Mesendoderm (in vitro differentiated cells): ENCODE data around the gene FRY.

ENCODE experiments used
- DNase-seq: peaks from one replicate; pipeline ENCODE4 v3.0.0; 2013
- H2AK5ac ChIP-seq: 2 replicates; pipeline ENCODE4 v1.6.1; 2013; ENCODE audit warnings: low read length, inconsistent platforms
- H2BK120ac ChIP-seq: 2 replicates; pipeline ENCODE4 v1.6.1; 2013; ENCODE audit warnings: low read depth, mild to moderate bottlenecking, low read length, moderate library complexity, mixed read lengths
- H2BK15ac ChIP-seq: replicated peaks from 2 replicates; pipeline ENCODE4 v1.6.1; 2013; ENCODE audit warnings: low read depth, mild to moderate bottlenecking, moderate library complexity
- H2BK5ac ChIP-seq: 2 replicates; pipeline ENCODE4 v1.6.1; 2013; ENCODE audit warnings: low read length, inconsistent platforms
- H3K18ac ChIP-seq: 2 replicates; pipeline ENCODE4 v1.6.1; 2013; ENCODE audit warnings: mild to moderate bottlenecking, low read length, mixed read lengths
- H3K23ac ChIP-seq: one replicate; pipeline ENCODE4 v1.6.1; 2013; ENCODE audit warnings: low read length
- H3K27ac ChIP-seq: 2 replicates; pipeline ENCODE4 v1.5.1; 2013; ENCODE audit warnings: low read depth, mild to moderate bottlenecking, inconsistent platforms, low read length, moderate library complexity
- H3K27me3 ChIP-seq: 2 replicates; pipeline ENCODE4 v1.6.1; 2013; ENCODE audit warnings: low read length, control low read depth, mild to moderate bottlenecking, inconsistent platforms; ENCODE audit not compliant: insufficient read depth, poor library complexity
- H3K36me3 ChIP-seq: 2 replicates; pipeline ENCODE4 v1.6.1; 2013; ENCODE audit warnings: low read length, inconsistent platforms; ENCODE audit not compliant: control insufficient read depth, insufficient read depth
- H3K4ac ChIP-seq: one replicate; pipeline ENCODE4 v1.6.1; 2013; ENCODE audit warnings: low read depth, mild to moderate bottlenecking, low read length, moderate library complexity
- H3K4me1 ChIP-seq: 2 replicates; pipeline ENCODE4 v1.6.1; 2013; ENCODE audit warnings: low read depth, low read length, inconsistent platforms; ENCODE audit not compliant: control insufficient read depth
- H3K4me2 ChIP-seq: 2 replicates; pipeline ENCODE4 v1.6.1; 2013; ENCODE audit warnings: low read length
- H3K4me3 ChIP-seq: 2 replicates; pipeline ENCODE4 v1.5.1; 2013; ENCODE audit warnings: mild to moderate bottlenecking, low read length
- H3K56ac ChIP-seq: one replicate; pipeline ENCODE4 v1.6.1; 2013; ENCODE audit warnings: low read length
- H3K79me1 ChIP-seq: 2 replicates; pipeline ENCODE4 v1.6.1; 2013; ENCODE audit warnings: low read length, inconsistent platforms
- H3K79me2 ChIP-seq: 2 replicates; pipeline ENCODE4 v1.6.1; 2013; ENCODE audit warnings: mild to moderate bottlenecking, low read length; ENCODE audit not compliant: control insufficient read depth, insufficient read depth
- H3K9ac ChIP-seq: 2 replicates; pipeline ENCODE4 v1.6.1; 2013; ENCODE audit warnings: low read length, inconsistent platforms
- H4K5ac ChIP-seq: one replicate; pipeline ENCODE4 v1.6.1; 2013; ENCODE audit warnings: low read length
- H4K8ac ChIP-seq: one replicate; pipeline ENCODE4 v1.6.1; 2013; ENCODE audit warnings: low read depth, mild to moderate bottlenecking, control low read depth, low read length, moderate library complexity
- WGBS: extraction: QIAGEN DNeasy Blood & Tissue Kit; methylation state at CpG from one replicate; pipeline ENCODE4 v1.1.7; 2013; ENCODE audit warnings: low lambda C conversion rate, missing lambda C conversion rate; ENCODE audit not compliant: insufficient coverage; ENCODE audit errors: extremely low coverage; 5-methylcytosine and 5-hydroxymethylcytosine counted together

The FRY gene

GRCh38 chr13:32224916-32225315 is 193.3 kb downstream of the FRY start:
- Histone ChIP-seq H3K56ac (no peak overlapping the region), H3K4me2 (no peak overlapping the region), H3K4ac (no peak overlapping the region), H2BK5ac (no peak overlapping the region), H2BK15ac (no peak overlapping the region), H3K4me1 (no peaks in the 10 kb centered on the region), H3K23ac (no peak overlapping the region), H3K36me3 (no peaks in the 10 kb centered on the region), H2AK5ac (no peak overlapping the region), H3K9ac (no peak overlapping the region), H3K4me3 (no peak overlapping the region), H4K8ac (no peak overlapping the region), H3K27me3 (no peaks in the 10 kb centered on the region), H3K79me2 (no peaks in the 10 kb centered on the region), H3K27ac (no peak overlapping the region), H3K79me1 (no peaks in the 10 kb centered on the region), H2BK120ac (no peak overlapping the region), H4K5ac (no peak overlapping the region), H3K18ac (no peak overlapping the region)
- no CpG with 5 or more reads among the region's 5 CpGs for WGBS
- DNase-seq: no peak

DNA sequence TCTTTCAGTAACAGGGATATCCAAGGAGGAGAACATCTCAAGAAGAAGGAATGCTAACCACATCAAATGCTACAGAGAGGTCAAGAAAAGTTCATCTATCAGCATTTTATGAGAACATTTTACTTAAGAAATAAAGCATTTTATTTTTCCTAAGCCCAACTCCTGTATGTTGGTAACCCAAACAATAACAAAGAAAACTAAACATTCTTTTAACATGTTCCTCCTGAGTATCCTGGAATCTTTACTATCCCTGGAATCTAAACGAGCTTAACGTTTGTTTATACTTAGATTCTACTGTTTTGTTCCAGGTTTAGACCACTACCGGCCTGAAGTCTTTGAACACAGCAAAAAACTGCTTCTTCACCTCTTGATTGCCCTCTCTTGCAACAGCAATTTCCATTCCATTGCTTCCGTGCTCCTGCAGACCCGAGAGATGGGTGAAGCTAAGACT is 193.9 kb downstream of the FRY start:
- H2AK5ac ChIP-seq: no peak overlapping the region
- no peak overlapping the region for H2BK15ac ChIP-seq
- no peak overlapping the region for H3K56ac ChIP-seq
- H4K5ac ChIP-seq: no peak overlapping the region
- no CpG with 5 or more reads among the region's 5 CpGs for WGBS
- no peaks in the 10 kb centered on the region for H3K79me2 ChIP-seq
- no peak overlapping the region for H3K4me2 ChIP-seq
- no peak overlapping the region for H3K23ac ChIP-seq
- H3K4ac ChIP-seq: no peak overlapping the region
- H4K8ac ChIP-seq: no peak overlapping the region
- H3K18ac ChIP-seq: no peak overlapping the region
- H3K27me3 ChIP-seq: no peaks in the 10 kb centered on the region
- no peak overlapping the region for H3K27ac ChIP-seq
- no peaks in the 10 kb centered on the region for H3K36me3 ChIP-seq
- DNase-seq: peak; percentile 70
- H2BK5ac ChIP-seq: no peak overlapping the region
- no peak overlapping the region for H2BK120ac ChIP-seq
- H3K4me3 ChIP-seq: no peak overlapping the region
- H3K4me1 ChIP-seq: no peaks in the 10 kb centered on the region
- H3K9ac ChIP-seq: no peak overlapping the region
- H3K79me1 ChIP-seq: no peaks in the 10 kb centered on the region

DNA sequence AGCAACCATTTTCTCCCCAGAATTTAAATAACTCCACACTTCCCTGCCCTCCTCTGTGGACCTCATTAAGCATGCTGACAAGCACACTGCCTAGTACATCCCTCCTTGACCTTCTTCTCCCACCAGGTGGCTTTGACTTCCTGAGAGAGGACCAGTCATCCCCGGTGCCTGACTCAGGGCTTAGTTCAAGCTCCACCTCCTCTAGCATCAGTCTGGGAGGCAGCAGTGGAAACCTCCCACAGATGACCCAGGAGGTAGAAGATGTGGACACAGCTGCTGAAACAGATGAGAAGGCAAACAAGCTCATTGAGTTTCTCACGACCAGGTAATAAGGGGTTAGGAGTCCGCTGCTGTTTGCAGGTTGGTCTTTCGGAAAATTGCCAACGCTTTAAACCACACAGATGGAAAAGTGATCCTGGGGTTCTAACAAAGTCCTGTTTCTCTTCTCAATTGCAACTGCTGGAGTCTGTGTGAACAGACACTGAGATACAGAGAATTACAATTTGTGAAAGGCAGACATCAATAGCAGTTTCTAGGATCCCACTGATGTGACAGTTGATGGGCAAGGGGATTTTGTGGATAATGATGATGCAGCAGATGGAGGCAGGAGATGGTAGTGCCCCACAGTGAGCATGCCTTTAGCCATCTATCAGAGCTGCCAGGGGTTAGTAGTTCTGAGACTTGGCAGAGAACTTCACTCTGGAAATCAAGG is 196.9 kb downstream of the FRY start:
- no peak overlapping the region for H4K8ac ChIP-seq
- no peaks in the 10 kb centered on the region for H3K36me3 ChIP-seq
- H2BK5ac ChIP-seq: no peak overlapping the region
- H4K5ac ChIP-seq: no peak overlapping the region
- no peak overlapping the region for H3K9ac ChIP-seq
- H3K56ac ChIP-seq: no peak overlapping the region
- no peak overlapping the region for H3K4me3 ChIP-seq
- no peak overlapping the region for H3K23ac ChIP-seq
- no CpG with 5 or more reads among the region's 5 CpGs for WGBS
- no peak overlapping the region for H3K4ac ChIP-seq
- no peak overlapping the region for H2AK5ac ChIP-seq
- no peak overlapping the region for H3K4me2 ChIP-seq
- DNase-seq: peak; percentile 73
- H3K18ac ChIP-seq: no peak overlapping the region
- no peaks in the 10 kb centered on the region for H3K27me3 ChIP-seq
- H3K79me1 ChIP-seq: no peaks in the 10 kb centered on the region
- no peak overlapping the region for H2BK15ac ChIP-seq
- H3K4me1 ChIP-seq: no peaks in the 10 kb centered on the region
- no peaks in the 10 kb centered on the region for H3K79me2 ChIP-seq
- H3K27ac ChIP-seq: no peak overlapping the region
- no peak overlapping the region for H2BK120ac ChIP-seq

DNA sequence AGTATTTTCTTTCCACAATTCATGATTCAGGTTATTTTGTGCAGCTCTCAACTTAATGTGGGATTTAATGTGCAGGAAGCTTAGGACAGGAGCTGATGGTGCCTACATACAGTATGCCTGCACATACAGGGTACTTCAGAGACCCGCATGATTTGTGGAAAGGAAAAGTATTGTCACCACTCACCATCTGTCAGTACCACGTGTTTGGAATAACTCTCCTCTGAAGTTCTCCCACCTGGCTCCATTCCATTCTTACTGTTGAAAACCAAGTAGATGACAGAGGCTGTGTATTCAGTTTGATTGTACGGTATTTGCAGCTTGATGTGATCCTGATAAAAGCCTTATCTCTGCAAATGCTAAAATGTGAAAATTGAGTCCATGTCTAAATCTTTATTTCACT is 197.9 kb downstream of the FRY start:
- Histone ChIP-seq H3K27ac (no peak overlapping the region), H2BK5ac (no peak overlapping the region), H4K8ac (no peak overlapping the region), H3K27me3 (no peaks in the 10 kb centered on the region), H2AK5ac (no peak overlapping the region), H3K36me3 (no peaks in the 10 kb centered on the region), H3K79me2 (no peaks in the 10 kb centered on the region), H3K4me3 (no peak overlapping the region), H3K4me1 (no peaks in the 10 kb centered on the region), H4K5ac (no peak overlapping the region), H2BK15ac (no peak overlapping the region), H3K18ac (no peak overlapping the region), H3K9ac (no peak overlapping the region), H3K23ac (no peak overlapping the region), H3K79me1 (no peaks in the 10 kb centered on the region), H3K4me2 (no peak overlapping the region), H2BK120ac (no peak overlapping the region), H3K56ac (no peak overlapping the region), H3K4ac (no peak overlapping the region)
- no CpG with 5 or more reads among the region's 3 CpGs for WGBS
- DNase-seq: no peak

DNA sequence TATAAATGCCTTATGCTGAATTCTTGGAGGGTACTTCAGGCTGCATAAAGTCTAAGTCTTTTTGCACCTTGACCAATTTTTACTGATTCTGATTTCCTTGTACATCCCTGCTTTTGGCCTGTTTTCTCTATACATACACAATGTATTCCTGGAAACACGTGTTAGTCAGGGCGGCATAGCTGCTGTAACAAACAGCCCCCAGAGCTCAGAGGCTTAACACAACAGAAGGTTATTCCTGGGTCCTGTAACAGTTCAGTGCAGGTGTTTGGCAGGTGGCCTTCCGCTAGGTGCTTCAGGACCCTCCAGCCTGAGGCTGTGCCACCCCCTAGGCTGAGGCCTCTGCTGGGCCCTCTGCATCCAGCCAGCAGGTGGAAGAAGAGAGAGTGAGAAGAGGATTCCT is 200.7 kb downstream of the FRY start:
- H4K5ac ChIP-seq: no peak overlapping the region
- no peak overlapping the region for H3K4ac ChIP-seq
- H2BK120ac ChIP-seq: no peak overlapping the region

DNA sequence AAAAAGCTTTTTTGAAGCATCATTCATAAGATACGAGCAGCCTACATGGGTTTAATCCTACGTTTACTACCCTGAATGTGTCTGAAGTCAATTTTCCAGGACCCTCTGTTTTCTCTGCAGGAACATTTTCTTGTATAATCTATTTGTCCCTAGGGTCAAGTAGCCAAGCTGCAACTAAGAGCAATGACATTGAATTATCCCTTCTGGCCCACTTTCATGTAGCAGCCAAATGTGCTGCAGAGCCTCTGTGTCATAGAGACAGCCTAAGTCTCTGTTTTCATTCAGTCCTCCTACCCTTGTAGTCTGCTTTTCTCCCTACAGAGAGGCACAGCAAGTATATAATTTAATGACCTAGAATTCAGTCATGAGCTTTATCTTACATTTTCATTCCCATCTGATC is 201.5 kb downstream of the FRY start:
- Histone ChIP-seq H3K9ac (no peak overlapping the region), H4K5ac (no peak overlapping the region), H2BK15ac (no peak overlapping the region), H3K4me1 (no peaks in the 10 kb centered on the region), H2BK5ac (no peak overlapping the region), H2BK120ac (no peak overlapping the region), H3K79me2 (no peaks in the 10 kb centered on the region), H4K8ac (no peak overlapping the region), H3K79me1 (no peaks in the 10 kb centered on the region), H3K27me3 (no peaks in the 10 kb centered on the region), H3K23ac (no peak overlapping the region), H2AK5ac (no peak overlapping the region), H3K18ac (no peak overlapping the region), H3K4me2 (no peak overlapping the region), H3K4me3 (no peak overlapping the region), H3K56ac (no peak overlapping the region), H3K36me3 (no peaks in the 10 kb centered on the region), H3K27ac (no peak overlapping the region), H3K4ac (no peak overlapping the region)
- no CpG with 5 or more reads among the region's 2 CpGs for WGBS
- DNase-seq: no peak

More for the DNA sequence above, 200.7 kb downstream of the FRY start:
- DNase-seq: no peak
- no peak overlapping the region for H3K18ac ChIP-seq
- no peak overlapping the region for H3K4me2 ChIP-seq
- H3K79me2 ChIP-seq: no peaks in the 10 kb centered on the region
- H3K4me1 ChIP-seq: no peaks in the 10 kb centered on the region
- no peaks in the 10 kb centered on the region for H3K27me3 ChIP-seq
- no peak overlapping the region for H4K8ac ChIP-seq
- H3K79me1 ChIP-seq: no peaks in the 10 kb centered on the region
- no peak overlapping the region for H3K4me3 ChIP-seq
- H3K36me3 ChIP-seq: no peaks in the 10 kb centered on the region
- no peak overlapping the region for H2BK5ac ChIP-seq
- H3K56ac ChIP-seq: no peak overlapping the region
- H3K27ac ChIP-seq: no peak overlapping the region
- H3K9ac ChIP-seq: no peak overlapping the region
- H3K23ac ChIP-seq: no peak overlapping the region
- no peak overlapping the region for H2BK15ac ChIP-seq
- WGBS: no CpG with 5 or more reads among the region's 3 CpGs
- no peak overlapping the region for H2AK5ac ChIP-seq
